Right atrium auricular region (tissue), 2 donors: ENCODE results near the gene ORC4. TPM values are rescaled to one million over a fixed set of nuclear protein-coding genes. Genes with fewer than 3 reads are reported as not detected.

Experiments
- DNase-seq: peaks from one replicate; pipeline ENCODE4 v3.0.0-alpha.2; 2019; ENCODE audit warnings: low spot score
- H3K27ac ChIP-seq, 2 donors: fragments of 200-600 bp; sonication (generic); 1 replicate in 1 of 2; 2 replicates in 1 of 2; pipeline ENCODE4 v1.5.1; 2016 to 2019
- H3K27me3 ChIP-seq, 2 donors: fragments of 200-600 bp; sonication (generic); one replicate each; pipeline versions ENCODE4 v1.5.1 to v1.6.0; 2017 to 2019
- H3K36me3 ChIP-seq: fragments of 200-600 bp; sonication (generic); one replicate; pipeline ENCODE4 v1.5.1; 2016
- H3K4me1 ChIP-seq, 2 donors: fragments of 200-600 bp; sonication (generic); one replicate each; pipeline versions ENCODE4 v1.5.1 to v1.6.0; 2017 to 2019
- H3K4me3 ChIP-seq, 2 donors: fragments of 200-600 bp; sonication (generic); 1 replicate in 1 of 2; 2 replicates in 1 of 2; pipeline ENCODE4 v1.5.1; 2017 to 2019; ENCODE audit warnings: mild to moderate bottlenecking in 1 of 2, moderate library complexity in 1 of 2
- H3K9me3 ChIP-seq, 2 donors: fragments of 200-600 bp; sonication (generic); one replicate each; pipeline ENCODE4 v1.5.1; 2019
- total RNA-seq, 2 donors: library from RNA; depleted of rRNA; stranded (reverse); fragments of >200 nt; gene quantifications; one replicate each; pipeline ENCODE4 v1.1.0, GENCODE V29; 2016
- TF ChIP-seq, protein P1 (sequence below), 2 donors: fragments of 200-600 bp; sonication (generic); IDR thresholded peaks; one replicate each; pipeline ENCODE4 v1.5.1; 2019; ENCODE audit warnings: antibody characterized with exemption in 2 of 2

The ORC4 gene
- 10 to 100 TPM; 32.7 to 64.3 TPM for total RNA-seq

DNA sequence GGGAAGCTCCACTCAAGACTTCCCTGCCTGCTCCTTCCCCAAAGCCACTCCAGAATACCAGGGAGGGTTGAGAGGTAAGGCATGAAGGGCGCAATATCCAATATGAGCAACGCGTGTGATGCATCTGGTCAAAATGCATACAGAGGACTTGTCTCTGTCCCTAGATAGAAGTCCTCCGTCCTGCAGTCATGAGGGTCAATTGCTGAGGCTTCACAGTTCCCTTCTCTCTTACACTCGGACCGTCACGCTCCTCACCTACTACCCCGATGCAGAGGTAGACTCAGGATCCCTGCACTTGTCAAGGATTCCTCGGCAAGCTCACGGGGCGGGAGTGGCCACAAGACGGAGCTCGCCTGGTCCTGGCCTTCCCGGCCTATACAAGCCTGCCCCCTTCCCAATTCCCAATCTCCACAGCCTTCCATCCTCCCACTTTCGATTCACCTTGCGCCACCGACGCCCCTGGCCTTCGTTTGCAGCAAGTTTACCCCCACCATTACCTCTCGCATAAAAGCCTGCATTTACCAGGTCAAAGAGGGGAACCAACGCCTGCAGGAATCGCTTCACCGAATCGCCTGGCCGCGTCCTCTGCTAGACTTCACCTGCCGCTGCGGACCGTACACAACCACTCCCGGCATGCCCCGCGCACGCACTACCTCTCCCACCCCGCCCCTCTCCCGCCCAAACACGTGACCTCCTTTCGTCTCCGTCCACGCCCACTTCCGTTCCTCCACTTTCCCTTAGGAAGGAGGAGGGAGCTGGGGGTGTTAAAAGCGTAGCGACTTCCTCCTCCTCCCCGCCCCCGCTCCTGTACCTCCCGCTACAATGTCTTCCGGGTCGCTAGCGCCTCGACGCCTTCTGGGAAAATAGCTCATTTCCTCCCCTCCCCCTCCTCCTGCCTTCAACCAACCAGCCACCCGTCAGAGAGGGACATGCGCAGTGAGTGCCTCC is at the start of gene ORC4:
ORC4 (minus strand) TSS at position 627 of the 948 bp plus-strand sequence. CDS start 44,779 bp downstream, outside the sequence.
- H3K9me3 ChIP-seq = no peaks in the 10 kb centered on the region
- H3K27me3 ChIP-seq = no peaks in the 10 kb centered on the region
- H3K4me3 ChIP-seq = peak within 1 kb of the TSS; percentile 79 to 89
- H3K4me1 ChIP-seq = peaks cover 0 to 40% of the 10 kb centered on the region in 2 donors
- TF ChIP-seq, protein P1, sequence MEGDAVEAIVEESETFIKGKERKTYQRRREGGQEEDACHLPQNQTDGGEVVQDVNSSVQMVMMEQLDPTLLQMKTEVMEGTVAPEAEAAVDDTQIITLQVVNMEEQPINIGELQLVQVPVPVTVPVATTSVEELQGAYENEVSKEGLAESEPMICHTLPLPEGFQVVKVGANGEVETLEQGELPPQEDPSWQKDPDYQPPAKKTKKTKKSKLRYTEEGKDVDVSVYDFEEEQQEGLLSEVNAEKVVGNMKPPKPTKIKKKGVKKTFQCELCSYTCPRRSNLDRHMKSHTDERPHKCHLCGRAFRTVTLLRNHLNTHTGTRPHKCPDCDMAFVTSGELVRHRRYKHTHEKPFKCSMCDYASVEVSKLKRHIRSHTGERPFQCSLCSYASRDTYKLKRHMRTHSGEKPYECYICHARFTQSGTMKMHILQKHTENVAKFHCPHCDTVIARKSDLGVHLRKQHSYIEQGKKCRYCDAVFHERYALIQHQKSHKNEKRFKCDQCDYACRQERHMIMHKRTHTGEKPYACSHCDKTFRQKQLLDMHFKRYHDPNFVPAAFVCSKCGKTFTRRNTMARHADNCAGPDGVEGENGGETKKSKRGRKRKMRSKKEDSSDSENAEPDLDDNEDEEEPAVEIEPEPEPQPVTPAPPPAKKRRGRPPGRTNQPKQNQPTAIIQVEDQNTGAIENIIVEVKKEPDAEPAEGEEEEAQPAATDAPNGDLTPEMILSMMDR (IDR thresholded peaks at IDR 0.05) = peak in 1 of 2 donors; percentile 49
- DNase-seq = peak; percentile 98
- no peaks in the 10 kb centered on the region for H3K36me3 ChIP-seq
- H3K27ac ChIP-seq = peak within 1 kb of the TSS; percentile 94

- Histone ChIP-seq H3K9me3 (no peaks in the 10 kb centered on the region), H3K4me3 (no peak overlapping the region), H3K27ac (no peak overlapping the region), H3K36me3 (no peaks in the 10 kb centered on the region), H3K27me3 (no peaks in the 10 kb centered on the region), H3K4me1 (no peaks in the 10 kb centered on the region)
- TF ChIP-seq, protein P1 (IDR thresholded peaks at IDR 0.05) = no peak
- no peak for DNase-seq
Observed at GRCh38 chr2:148067801-148068200, 47.3 kb upstream of the ORC4 start.

DNA sequence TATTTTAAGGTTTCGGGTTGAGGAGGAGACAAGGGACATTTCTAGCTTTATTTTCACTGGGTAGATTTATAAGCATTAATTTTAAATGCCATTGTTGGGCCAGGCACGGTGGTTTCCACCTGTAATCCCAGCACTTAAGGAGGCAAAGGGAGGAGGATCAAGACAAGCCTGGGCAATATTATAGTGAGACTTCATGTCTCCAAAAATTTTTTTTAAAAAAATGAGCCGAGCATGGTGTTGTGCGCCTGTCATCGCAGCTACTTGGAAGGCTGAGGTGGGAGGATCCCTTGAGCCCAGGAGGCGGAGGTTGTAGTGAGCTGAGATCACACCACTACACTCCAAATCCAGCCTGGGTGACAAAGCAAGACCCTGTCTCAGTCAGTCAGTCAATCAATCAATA is 45.4 kb upstream of the ORC4 start:
- TF ChIP-seq, protein P1 (IDR thresholded peaks at IDR 0.05) = no peak
- no peaks in the 10 kb centered on the region for H3K4me1 ChIP-seq
- H3K9me3 ChIP-seq = no peaks in the 10 kb centered on the region
- no peak overlapping the region for H3K4me3 ChIP-seq
- DNase-seq = no peak
- no peaks in the 10 kb centered on the region for H3K27me3 ChIP-seq
- no peaks in the 10 kb centered on the region for H3K36me3 ChIP-seq
- H3K27ac ChIP-seq = no peak overlapping the region

DNA sequence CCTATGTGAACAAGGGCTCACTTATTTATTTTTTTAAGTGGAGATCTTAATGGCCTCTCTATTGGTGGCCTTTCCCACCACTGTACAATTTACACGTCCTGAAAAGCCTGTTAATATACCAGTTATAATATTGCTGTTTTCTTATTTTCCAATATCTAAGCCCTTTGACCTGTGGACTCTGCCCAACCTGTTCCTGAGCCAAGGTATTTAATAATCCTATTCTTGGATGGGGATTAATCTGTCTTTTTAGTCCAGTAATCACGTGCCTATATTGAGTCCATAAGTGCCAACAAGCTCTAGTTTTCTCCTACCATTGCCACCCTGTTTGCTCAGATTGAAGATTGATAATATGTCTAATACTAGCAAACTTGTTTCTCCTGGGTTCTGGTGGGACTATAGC is 43.1 kb upstream of the ORC4 start:
- TF ChIP-seq, protein P1 (IDR thresholded peaks at IDR 0.05) = no peak
- H3K27ac ChIP-seq = no peak overlapping the region
- no peak for DNase-seq
- H3K36me3 ChIP-seq = no peaks in the 10 kb centered on the region
- H3K27me3 ChIP-seq = no peaks in the 10 kb centered on the region
- no peaks in the 10 kb centered on the region for H3K4me1 ChIP-seq
- no peaks in the 10 kb centered on the region for H3K9me3 ChIP-seq
- no peak overlapping the region for H3K4me3 ChIP-seq

- no peak for DNase-seq
- TF ChIP-seq, protein P1 (IDR thresholded peaks at IDR 0.05) = no peak
- Histone ChIP-seq H3K27me3 (no peaks in the 10 kb centered on the region), H3K9me3 (no peaks in the 10 kb centered on the region), H3K36me3 (peaks cover 4% of the 10 kb centered on the region), H3K27ac (no peak overlapping the region), H3K4me3 (no peak overlapping the region), H3K4me1 (no peaks in the 10 kb centered on the region)
Observed at GRCh38 chr2:148058641-148059040, 38.1 kb upstream of the ORC4 start.
